Loucy (cell line): ENCODE results near the gene TMEM87B.

ENCODE experiments used
- H2AFZ ChIP-seq: fragments of 200-600 bp; sonication (generic); 2 replicates; pipeline ENCODE4 v1.6.0; 2016; ENCODE audit warnings: antibody characterized with exemption, mild to moderate bottlenecking, low read length, moderate library complexity
- H3F3A ChIP-seq: fragments of 200-600 bp; 2 replicates; pipeline ENCODE4 v1.6.0; 2016; ENCODE audit warnings: antibody characterized with exemption, low read depth, mild to moderate bottlenecking
- H3K27me3 ChIP-seq: fragments of 200-600 bp; sonication (generic); 2 replicates; pipeline ENCODE4 v1.6.1; 2014; ENCODE audit warnings: low read length, mild to moderate bottlenecking; ENCODE audit not compliant: insufficient read depth, poor library complexity, severe bottlenecking
- H3K36me3 ChIP-seq: fragments of 200-600 bp; sonication (generic); 2 replicates; pipeline ENCODE4 v1.6.1; 2016; ENCODE audit warnings: low read length; ENCODE audit not compliant: insufficient read depth
- H3K4me1 ChIP-seq: fragments of 200-600 bp; sonication (generic); 2 replicates; pipeline ENCODE4 v1.5.1; 2014; ENCODE audit warnings: low read length, mild to moderate bottlenecking; ENCODE audit not compliant: insufficient read depth, poor library complexity, severe bottlenecking
- H3K4me2 ChIP-seq: fragments of 200-600 bp; sonication (generic); 2 replicates; pipeline ENCODE4 v1.6.0; 2014; ENCODE audit warnings: antibody characterized with exemption, low read length, low read depth, mild to moderate bottlenecking; ENCODE audit not compliant: poor library complexity, severe bottlenecking
- H3K4me3 ChIP-seq: fragments of 200-600 bp; sonication (generic); 2 replicates; pipeline ENCODE4 v1.5.1; 2014; ENCODE audit warnings: low read length, mild to moderate bottlenecking, mixed read lengths; ENCODE audit not compliant: poor library complexity, severe bottlenecking
- H3K79me2 ChIP-seq: fragments of 200-600 bp; sonication (generic); 2 replicates; pipeline ENCODE4 v1.6.1; 2014; ENCODE audit warnings: low read length; ENCODE audit not compliant: insufficient read depth
- H3K9ac ChIP-seq: fragments of 200-600 bp; sonication (generic); 2 replicates; pipeline ENCODE4 v1.6.0; 2014; ENCODE audit warnings: mild to moderate bottlenecking, low read depth, low read length, moderate library complexity; ENCODE audit not compliant: poor library complexity, severe bottlenecking
- H3K9me2 ChIP-seq: fragments of 200-600 bp; sonication (generic); replicated peaks from 2 replicates; pipeline ENCODE4 v1.6.1; 2016; ENCODE audit warnings: low read depth, low read length, mixed read lengths
- H3K9me3 ChIP-seq: fragments of 200-600 bp; sonication (generic); 2 replicates; pipeline ENCODE4 v1.6.1; 2014; ENCODE audit warnings: mild to moderate bottlenecking, antibody characterized with exemption, low read length, low read depth; ENCODE audit not compliant: insufficient read depth
- H4K20me1 ChIP-seq: fragments of 200-600 bp; sonication (generic); 2 replicates; pipeline ENCODE4 v1.6.0; 2014; ENCODE audit warnings: antibody characterized with exemption, low read length, mild to moderate bottlenecking; ENCODE audit not compliant: insufficient read depth, poor library complexity, severe bottlenecking
- CTCF ChIP-seq: fragments of 200-600 bp; sonication (generic); conservative IDR thresholded peaks from 2 replicates; pipeline ENCODE4 v1.5.1; 2014; ENCODE audit warnings: mild to moderate bottlenecking, antibody characterized with exemption, low read length
- EZH2phosphoT487 ChIP-seq: fragments of 200-600 bp; IDR thresholded peaks from 2 replicates; pipeline ENCODE4 v1.6.1; 2018; ENCODE audit warnings: antibody characterized with exemption, mild to moderate bottlenecking, moderate library complexity, borderline replicate concordance

TMEM87B gene

DNA sequence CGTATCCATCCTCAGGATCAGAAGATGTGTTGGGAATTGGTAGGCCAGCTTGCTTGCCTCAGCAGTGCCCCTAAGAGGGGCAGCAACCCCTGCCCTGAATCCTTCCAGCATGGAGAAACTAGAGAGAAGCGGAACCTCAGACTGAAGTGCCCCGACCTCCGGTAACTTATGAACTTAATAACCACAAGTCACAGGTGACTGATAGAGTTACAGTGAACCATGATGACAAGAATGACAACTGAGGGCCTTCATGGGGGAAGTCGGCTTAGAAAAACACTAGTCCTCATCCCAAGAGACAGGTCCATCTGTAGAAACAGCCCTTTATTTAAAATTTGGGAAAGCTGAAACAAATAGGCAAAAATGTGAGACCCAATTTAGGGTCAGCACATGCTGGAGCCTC is 42.5 kb upstream of the TMEM87B start:
- Histone ChIP-seq H3K9me3 (no peaks in the 10 kb centered on the region), H3K4me1 (peaks cover 8% of the 10 kb centered on the region)

DNA sequence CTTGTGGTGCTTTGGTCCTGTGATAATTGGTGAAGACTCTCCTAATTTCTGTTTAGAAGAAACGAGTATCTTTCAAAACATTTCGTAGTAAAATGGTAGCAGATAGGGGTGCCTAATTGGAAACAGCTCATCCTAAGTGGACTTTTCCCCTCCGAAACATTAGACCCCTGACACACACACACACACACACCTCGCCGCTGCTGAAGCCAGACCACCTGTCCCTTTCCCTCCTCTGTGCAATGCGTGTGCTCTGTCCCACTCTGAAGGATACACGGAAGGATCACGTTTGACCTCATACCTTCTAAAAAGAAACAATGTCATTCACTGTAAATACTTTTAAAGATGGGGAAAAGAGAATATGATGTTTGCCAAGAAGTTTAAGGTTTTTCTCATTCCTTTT is 36.2 kb upstream of the TMEM87B start:
- Histone ChIP-seq H3K79me2 (no peaks in the 10 kb centered on the region), H3F3A (no peaks in the 10 kb centered on the region), H2AFZ (no peak overlapping the region), H4K20me1 (no peaks in the 10 kb centered on the region), H3K36me3 (no peaks in the 10 kb centered on the region), H3K4me2 (no peak overlapping the region), H3K4me1 (no peaks in the 10 kb centered on the region), H3K9me3 (no peaks in the 10 kb centered on the region), H3K9ac (no peak overlapping the region), H3K9me2 (no peaks in the 10 kb centered on the region), H3K4me3 (no peak overlapping the region), H3K27me3 (no peaks in the 10 kb centered on the region)
- no peak for TF ChIP-seq EZH2phosphoT487

More for the DNA sequence above, 42.5 kb upstream of the TMEM87B start:
- peaks cover 22% of the 10 kb centered on the region; the same call in 1 of the 2 replicates for H3K36me3 ChIP-seq
- H3K9me2 ChIP-seq, result no peaks in the 10 kb centered on the region
- no peak for TF ChIP-seq EZH2phosphoT487
- no peak for TF ChIP-seq CTCF
- H3K4me3 ChIP-seq, result no peak overlapping the region
- H2AFZ ChIP-seq, result no peak overlapping the region
- no peaks in the 10 kb centered on the region for H3K79me2 ChIP-seq
- no peak overlapping the region for H3K9ac ChIP-seq
- no peak overlapping the region for H3K4me2 ChIP-seq
- no peaks in the 10 kb centered on the region for H3K27me3 ChIP-seq
- no peaks in the 10 kb centered on the region for H3F3A ChIP-seq
- H4K20me1 ChIP-seq, result no peaks in the 10 kb centered on the region

GRCh38 chr2:112019569-112019982 is 35.5 kb upstream of the TMEM87B start:
- Histone ChIP-seq H3K4me2 (no peak overlapping the region), H3K9ac (no peak overlapping the region), H3F3A (no peaks in the 10 kb centered on the region), H3K9me3 (no peaks in the 10 kb centered on the region), H2AFZ (no peak overlapping the region), H3K79me2 (no peaks in the 10 kb centered on the region), H4K20me1 (no peaks in the 10 kb centered on the region), H3K36me3 (no peaks in the 10 kb centered on the region), H3K9me2 (no peaks in the 10 kb centered on the region), H3K4me3 (no peak overlapping the region), H3K4me1 (no peaks in the 10 kb centered on the region), H3K27me3 (no peaks in the 10 kb centered on the region)
- TF ChIP-seq CTCF (no peak), EZH2phosphoT487 (no peak)

DNA sequence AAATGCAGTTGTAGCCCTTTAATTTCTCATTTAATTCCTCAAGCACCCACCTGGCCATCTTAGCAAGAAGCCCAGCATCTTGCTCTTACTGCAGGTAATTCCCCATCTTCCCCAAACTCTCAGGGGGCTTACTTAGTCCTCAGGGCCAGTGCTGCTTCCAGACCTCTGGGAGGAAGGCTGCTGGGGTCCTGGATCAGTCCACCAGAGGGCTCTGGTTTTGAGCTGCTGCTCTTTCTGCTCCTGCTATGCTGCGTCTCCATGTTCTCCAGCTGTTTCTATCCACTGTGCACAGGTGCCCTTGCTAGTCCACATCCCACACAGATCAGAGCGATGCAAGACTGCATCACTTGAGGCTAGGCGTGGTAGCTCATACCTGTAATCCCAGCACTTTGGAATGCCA is 34.5 kb upstream of the TMEM87B start:
- H3K9me3 ChIP-seq, result no peaks in the 10 kb centered on the region
- TF ChIP-seq EZH2phosphoT487, result no peak
- peak; percentile 23; the same call in 1 of the 2 replicates for TF ChIP-seq CTCF
- no peaks in the 10 kb centered on the region for H3K27me3 ChIP-seq
- no peak overlapping the region for H3K4me3 ChIP-seq
- H3F3A ChIP-seq, result no peaks in the 10 kb centered on the region
- no peak overlapping the region for H3K4me2 ChIP-seq
- H3K36me3 ChIP-seq, result no peaks in the 10 kb centered on the region
- no peaks in the 10 kb centered on the region for H3K79me2 ChIP-seq
- H3K4me1 ChIP-seq, result no peaks in the 10 kb centered on the region
- H3K9ac ChIP-seq, result no peak overlapping the region
- H4K20me1 ChIP-seq, result no peaks in the 10 kb centered on the region
- H2AFZ ChIP-seq, result no peak overlapping the region
- H3K9me2 ChIP-seq, result no peaks in the 10 kb centered on the region
